Tibial nerve (tissue), 4 donors: Measurements from ENCODE around the gene ELAVL1.

Experiments
- EP300 ChIP-seq, 2 donors: sonication (generic); formaldehyde crosslinking; IDR thresholded peaks; one replicate each; pipeline ENCODE4 v1.6.1; 2017; ENCODE audit warnings: antibody characterized with exemption in 2 of 2, mild to moderate bottlenecking in 1 of 2
- POLR2A ChIP-seq, 2 donors: fragments of 450-650 bp; IDR thresholded peaks; one replicate each; pipeline ENCODE4 v1.6.1; 2017; ENCODE audit warnings: antibody characterized with exemption in 2 of 2, mild to moderate bottlenecking in 2 of 2, moderate library complexity in 2 of 2
- TF ChIP-seq, protein P1 (sequence below), 5 experiments: fragments of 200-600 bp in 3 of 5; fragments of 450-650 bp in 2 of 5; sonication (generic) in 3 of 5; IDR thresholded peaks; one replicate each; pipeline ENCODE4 v1.5.1; 2016 to 2019; ENCODE audit warnings: antibody characterized with exemption in 5 of 5, mild to moderate bottlenecking in 3 of 5, moderate library complexity in 2 of 5

GRCh38 chr19:7977723-7978040 lies 27.8 kb downstream of the ELAVL1 start:
- TF ChIP-seq, protein P1, sequence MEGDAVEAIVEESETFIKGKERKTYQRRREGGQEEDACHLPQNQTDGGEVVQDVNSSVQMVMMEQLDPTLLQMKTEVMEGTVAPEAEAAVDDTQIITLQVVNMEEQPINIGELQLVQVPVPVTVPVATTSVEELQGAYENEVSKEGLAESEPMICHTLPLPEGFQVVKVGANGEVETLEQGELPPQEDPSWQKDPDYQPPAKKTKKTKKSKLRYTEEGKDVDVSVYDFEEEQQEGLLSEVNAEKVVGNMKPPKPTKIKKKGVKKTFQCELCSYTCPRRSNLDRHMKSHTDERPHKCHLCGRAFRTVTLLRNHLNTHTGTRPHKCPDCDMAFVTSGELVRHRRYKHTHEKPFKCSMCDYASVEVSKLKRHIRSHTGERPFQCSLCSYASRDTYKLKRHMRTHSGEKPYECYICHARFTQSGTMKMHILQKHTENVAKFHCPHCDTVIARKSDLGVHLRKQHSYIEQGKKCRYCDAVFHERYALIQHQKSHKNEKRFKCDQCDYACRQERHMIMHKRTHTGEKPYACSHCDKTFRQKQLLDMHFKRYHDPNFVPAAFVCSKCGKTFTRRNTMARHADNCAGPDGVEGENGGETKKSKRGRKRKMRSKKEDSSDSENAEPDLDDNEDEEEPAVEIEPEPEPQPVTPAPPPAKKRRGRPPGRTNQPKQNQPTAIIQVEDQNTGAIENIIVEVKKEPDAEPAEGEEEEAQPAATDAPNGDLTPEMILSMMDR (IDR thresholded peaks at IDR 0.05), result no peak
- no peak for TF ChIP-seq POLR2A (IDR thresholded peaks at IDR 0.05)
- no peak for TF ChIP-seq EP300 (IDR thresholded peaks at IDR 0.05)
